ENCODE data around the gene IP6K1.
"Not testable (repeated sequence)": the region's sequence is repeated elsewhere in the genome, so short reads cannot be mapped to it uniquely, and the experiment has no call there.

IP6K1 gene

GRCh38 chr3:49793486-49794085, 7.2 kb upstream of the IP6K1 start:
- no peak for DNase-seq (ENCODE audit: low spot score)

GRCh38 chr3:49792371-49793150, 6.2 kb upstream of the IP6K1 start:
- DNase-seq (ENCODE audit: low spot score) = no peak

- DNase-seq (ENCODE audit: low spot score) = no peak
These were observed 5.2 kb upstream of the IP6K1 start for GRCh38 chr3:49791571-49791970.

- DNase-seq (ENCODE audit: low spot score) = no peak
These were observed 4.5 kb upstream of the IP6K1 start for GRCh38 chr3:49790626-49791411.

GRCh38 chr3:49788056-49788455, 1.7 kb upstream of the IP6K1 start:
- no peak for DNase-seq (ENCODE audit: low spot score)

- no peak for DNase-seq (ENCODE audit: low spot score)
These were observed 1.2 kb upstream of the IP6K1 start for GRCh38 chr3:49787536-49787935.

GRCh38 chr3:49787182-49787464, 781 bp upstream of the IP6K1 start:
- no peak for DNase-seq (ENCODE audit: low spot score)

- no peak for DNase-seq (ENCODE audit: low spot score)
These were observed 581 bp downstream of the IP6K1 start for GRCh38 chr3:49785565-49786356.

GRCh38 chr3:49782277-49782676, 4.1 kb downstream of the IP6K1 start:
- DNase-seq (ENCODE audit: low spot score) = not testable (repeated sequence)

- no peak for DNase-seq (ENCODE audit: low spot score)
These were observed 4.7 kb downstream of the IP6K1 start for GRCh38 chr3:49781415-49782199.

- not testable (repeated sequence) for DNase-seq (ENCODE audit: low spot score)
These were observed 5.4 kb downstream of the IP6K1 start for GRCh38 chr3:49780975-49781365.

GRCh38 chr3:49780080-49780974, 6.0 kb downstream of the IP6K1 start:
- no peak for DNase-seq (ENCODE audit: low spot score)

- no peak for DNase-seq (ENCODE audit: low spot score)
These were observed 6.8 kb downstream of the IP6K1 start for GRCh38 chr3:49779358-49780079.

GRCh38 chr3:49776101-49776500, 10.2 kb downstream of the IP6K1 start:
- DNase-seq (ENCODE audit: low spot score) = not testable (repeated sequence)

GRCh38 chr3:49775538-49775937, 10.8 kb downstream of the IP6K1 start:
- no peak for DNase-seq (ENCODE audit: low spot score)

- DNase-seq (ENCODE audit: low spot score) = no peak
These were observed 13.6 kb downstream of the IP6K1 start for GRCh38 chr3:49772703-49773102.

GRCh38 chr3:49771340-49771938, 14.9 kb downstream of the IP6K1 start:
- DNase-seq (ENCODE audit: low spot score) = no peak

GRCh38 chr3:49769926-49770325, 16.4 kb downstream of the IP6K1 start:
- DNase-seq (ENCODE audit: low spot score) = no peak

- DNase-seq (ENCODE audit: low spot score) = no peak
These were observed 16.9 kb downstream of the IP6K1 start for GRCh38 chr3:49769286-49769915.
